KBM-7 (cell line): ENCODE results near the gene BMP3.

Source experiments
- DNase-seq: peaks from one replicate; pipeline ENCODE4 v3.0.0-alpha.2; 2015
- in situ Hi-C: fragments of 300-500 bp; cut with MboI; formaldehyde crosslinking; loops from 2 replicates; pipeline ENCODE4 v1.14.3; 2020; ENCODE audit warnings: low sequenced_read_pairs, low pct_unique_long_range_greater_than_20kb, mixed read lengths

The BMP3 gene

GRCh38 chr4:81039351-81039972, 9.0 kb downstream of the BMP3 start:
- no peak for DNase-seq
- in situ Hi-C loops = loop anchor here (25.0 kb wide), 1 partner anchor 677 kb away; no protein-coding TSS in a partner anchor

GRCh38 chr4:81040012-81040659, 9.6 kb downstream of the BMP3 start:
- peak; percentile 55 for DNase-seq
- in situ Hi-C loops = loop anchor here (25.0 kb wide), 1 partner anchor 678 kb away; no protein-coding TSS in a partner anchor

GRCh38 chr4:81042578-81043365, 12.3 kb downstream of the BMP3 start:
- in situ Hi-C loops = loop anchor here (25.0 kb wide), 1 partner anchor 680 kb away; no protein-coding TSS in a partner anchor
- no peak for DNase-seq

DNA sequence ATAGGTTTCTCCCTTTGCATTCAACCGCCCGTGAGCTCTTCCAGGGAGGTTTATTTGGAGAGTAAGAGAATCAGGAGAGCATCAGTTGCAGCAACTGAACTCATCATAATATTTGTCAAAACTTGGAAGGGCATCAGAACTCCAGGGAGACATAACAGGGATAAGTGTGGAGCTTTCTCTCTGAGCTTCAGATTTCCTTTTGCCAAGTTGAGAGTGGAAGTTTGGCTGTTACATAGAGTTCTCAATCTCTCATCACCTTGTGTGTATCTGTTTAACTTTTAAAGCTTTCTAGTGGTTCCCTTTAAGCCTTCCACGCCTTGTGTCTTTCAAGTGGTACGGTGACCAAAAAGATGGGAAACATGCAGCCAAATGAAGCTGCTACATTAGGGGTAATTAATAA, 18.8 kb downstream of the BMP3 start:
- DNase-seq = no peak
- in situ Hi-C loops = loop anchor here (25.0 kb wide), 1 partner anchor 687 kb away; no protein-coding TSS in a partner anchor

GRCh38 chr4:81049907-81050306, 19.4 kb downstream of the BMP3 start:
- in situ Hi-C loops = loop anchor here (25.0 kb wide), 1 partner anchor 688 kb away; no protein-coding TSS in a partner anchor
- DNase-seq = no peak

GRCh38 chr4:81052119-81053068, 21.9 kb downstream of the BMP3 start:
- DNase-seq = peak; percentile 60
- in situ Hi-C loops = no loop called here

GRCh38 chr4:81058621-81059020, 28.1 kb downstream of the BMP3 start:
- in situ Hi-C loops = no loop called here
- DNase-seq = no peak

DNA sequence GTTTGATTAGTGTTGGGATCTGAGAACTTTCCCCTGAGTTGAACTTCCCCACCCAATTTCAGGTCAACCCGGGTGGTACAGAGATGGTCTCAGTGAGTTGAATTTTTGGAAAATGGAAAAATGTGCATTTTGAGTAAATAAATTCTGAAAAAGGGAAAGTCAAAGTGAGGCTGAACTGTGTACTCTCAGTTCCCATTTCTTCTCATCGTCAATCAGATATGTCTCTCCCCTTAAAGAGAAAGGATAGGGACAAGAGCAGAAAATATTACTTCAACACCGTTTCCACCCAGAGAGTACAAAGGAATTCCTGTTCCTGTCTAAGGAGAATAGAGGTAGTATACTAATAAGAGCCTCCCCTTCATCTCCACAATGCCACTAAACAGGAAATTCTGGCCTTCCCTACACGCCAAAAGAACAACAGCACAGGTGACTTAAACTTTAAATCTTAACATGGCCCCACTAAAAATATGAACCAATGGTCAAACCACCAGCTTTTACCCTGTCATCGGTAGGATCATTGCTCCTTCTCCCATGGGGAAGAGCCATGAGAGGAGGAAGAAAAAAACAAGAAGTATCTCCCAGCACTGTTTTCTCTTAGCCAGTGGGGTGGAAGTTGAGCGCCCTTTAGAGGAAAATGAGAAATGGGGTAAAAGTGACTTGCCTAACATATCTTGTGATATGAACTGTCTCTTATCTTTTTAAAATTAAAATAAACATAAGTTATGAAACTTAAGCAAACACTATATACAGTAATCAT, 30.3 kb downstream of the BMP3 start:
- in situ Hi-C loops = no loop called here
- no peak for DNase-seq

DNA sequence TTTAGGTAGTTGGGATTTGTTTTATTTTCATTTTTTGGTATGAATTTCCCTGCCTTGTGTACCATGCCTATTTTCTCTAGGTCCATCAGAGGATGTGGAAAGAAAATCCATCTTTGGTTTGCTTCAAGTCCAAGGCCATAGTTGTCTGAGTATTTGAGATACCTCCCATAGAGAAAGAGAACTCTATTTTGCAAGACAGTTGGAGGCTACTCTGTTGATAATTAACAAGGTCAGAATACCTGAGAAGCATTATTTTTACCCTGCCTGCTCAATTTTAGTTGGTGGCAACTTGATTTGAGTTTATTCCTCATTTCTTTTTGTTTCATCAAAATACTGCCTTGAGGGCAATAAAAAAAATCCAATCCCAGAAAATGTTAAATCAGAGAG, 30.8 kb downstream of the BMP3 start:
- DNase-seq = no peak
- in situ Hi-C loops = no loop called here

DNA sequence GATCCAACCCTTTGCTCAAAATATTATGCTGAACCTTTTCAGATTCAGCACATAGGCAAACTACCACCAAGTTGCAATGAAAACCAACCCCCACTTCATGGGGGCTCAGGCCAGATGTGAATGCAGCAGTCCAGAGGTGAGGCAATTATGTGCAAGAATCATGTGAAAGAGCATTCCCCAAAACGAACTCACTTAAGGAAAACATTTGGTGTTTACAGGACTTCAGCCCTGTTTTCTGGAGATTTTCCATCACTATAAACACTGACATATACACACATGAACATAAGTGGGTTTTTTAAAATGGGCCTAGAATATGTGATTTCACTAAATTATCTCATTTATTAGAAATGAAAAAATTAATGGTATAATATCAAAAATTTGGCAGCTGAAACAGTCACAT, 31.5 kb downstream of the BMP3 start:
- in situ Hi-C loops = no loop called here
- DNase-seq = no peak

DNA sequence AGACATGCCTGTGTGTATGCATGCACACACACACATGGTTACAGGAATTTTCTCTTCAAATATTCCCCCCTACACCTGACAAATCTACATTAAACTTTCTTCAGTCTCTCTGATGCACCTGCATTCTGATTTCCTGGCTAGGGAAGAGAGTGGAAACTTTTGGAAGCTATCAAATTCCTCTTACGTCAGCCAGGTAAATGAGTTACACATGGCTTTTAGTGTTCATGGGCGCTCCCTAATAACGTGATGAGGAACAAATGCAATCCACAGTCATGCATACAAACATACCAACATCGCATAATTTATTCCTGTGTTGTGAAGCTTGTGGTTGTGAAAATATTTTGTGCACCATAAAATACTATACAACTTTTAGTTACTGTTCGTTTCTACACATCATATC, 34.9 kb downstream of the BMP3 start:
- no peak for DNase-seq
- in situ Hi-C loops = no loop called here

DNA sequence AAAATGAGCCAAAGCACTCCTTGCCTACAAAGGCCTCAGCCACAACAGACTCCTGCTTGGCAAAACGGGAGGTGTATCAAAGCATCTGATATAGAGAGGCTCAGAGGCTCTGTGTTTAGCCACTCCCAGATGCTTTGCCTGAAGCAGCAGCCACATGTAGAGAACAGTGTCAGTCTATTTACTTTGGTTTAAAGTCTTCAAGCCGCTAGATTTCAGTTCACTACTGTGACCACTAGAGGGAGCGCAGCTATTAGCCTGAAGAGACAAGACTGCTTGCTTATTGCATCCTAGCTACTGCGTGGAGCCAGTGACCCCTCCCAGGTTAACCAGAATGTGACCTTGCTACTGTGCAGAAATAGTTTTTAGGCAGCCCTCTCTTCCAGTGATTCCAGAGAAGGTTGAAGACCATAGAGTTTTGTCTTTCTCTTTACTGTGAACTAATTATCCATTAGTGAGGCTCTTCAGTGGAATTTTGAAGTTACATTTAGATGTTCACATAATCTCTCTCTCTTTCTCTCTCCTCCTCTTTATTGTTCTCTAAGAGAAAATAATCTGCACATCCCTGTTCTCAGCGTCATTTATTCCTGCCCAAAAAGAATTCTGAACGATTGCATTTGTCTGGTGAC, 39.3 kb downstream of the BMP3 start:
- in situ Hi-C loops = no loop called here

DNA sequence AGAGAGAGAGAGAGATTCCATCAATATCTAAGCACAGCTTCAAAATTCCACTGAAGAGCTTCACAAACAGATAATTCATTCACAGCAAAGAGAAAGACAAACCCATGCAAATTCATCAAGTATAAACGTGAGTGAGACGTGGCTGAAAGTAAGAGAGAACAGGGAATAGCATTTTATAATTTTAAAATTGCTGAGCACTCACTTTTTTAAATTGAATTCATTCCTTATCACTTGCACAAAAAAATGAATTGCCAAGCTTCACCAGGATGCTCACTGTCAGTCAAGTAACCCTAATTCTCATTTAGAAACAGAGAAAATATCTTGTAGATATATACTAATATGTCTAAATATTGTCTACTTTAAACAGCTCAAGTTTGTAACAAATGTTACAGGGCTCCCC, 40.5 kb downstream of the BMP3 start:
- no peak for DNase-seq
- in situ Hi-C loops = no loop called here

More for the DNA sequence above, 39.3 kb downstream of the BMP3 start:
- DNase-seq = peak; percentile 66

- in situ Hi-C loops = no loop called here
- DNase-seq = no peak
These were observed 50.6 kb downstream of the BMP3 start for GRCh38 chr4:81081156-81081555.

DNA sequence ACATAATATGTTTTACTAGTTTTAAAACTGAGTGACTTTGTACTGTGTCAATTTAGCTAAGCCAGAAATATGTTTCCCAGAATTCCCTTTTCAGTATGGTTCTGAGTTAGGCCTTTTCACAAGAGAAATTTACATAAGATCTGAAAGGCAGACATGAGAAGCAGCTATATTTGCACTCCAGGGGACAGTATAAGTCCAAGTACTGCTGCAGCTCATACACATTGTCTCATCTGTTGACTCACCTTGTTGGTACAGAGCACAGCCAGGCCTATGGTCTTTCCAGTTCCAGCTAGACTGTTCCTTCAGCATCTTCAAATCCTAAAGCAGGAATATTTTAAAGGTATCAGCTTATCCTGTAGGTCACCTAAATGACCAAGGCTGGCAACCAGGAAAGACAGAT, 53.5 kb downstream of the BMP3 start:
- DNase-seq = no peak
- in situ Hi-C loops = no loop called here

DNA sequence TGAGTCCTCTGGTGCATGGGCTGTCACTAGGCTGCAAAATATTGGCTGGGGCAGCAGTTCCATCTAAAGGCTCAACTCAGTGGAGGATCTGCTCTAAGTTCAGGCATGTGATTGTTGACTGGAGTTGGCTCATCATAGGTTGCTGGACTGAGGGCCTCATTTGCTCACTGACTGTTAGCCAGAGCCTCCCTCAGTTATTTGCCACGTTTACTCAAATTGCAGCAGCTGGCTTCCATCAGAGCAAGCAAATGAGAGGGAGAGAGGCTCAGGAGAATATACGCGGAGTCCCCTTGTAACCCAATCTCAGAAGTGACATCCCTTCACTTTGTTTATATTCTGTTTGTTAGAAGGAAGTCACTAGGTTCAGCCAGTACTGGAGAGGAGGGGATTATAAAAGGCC, 54.1 kb downstream of the BMP3 start:
- in situ Hi-C loops = no loop called here
- DNase-seq = no peak

DNA sequence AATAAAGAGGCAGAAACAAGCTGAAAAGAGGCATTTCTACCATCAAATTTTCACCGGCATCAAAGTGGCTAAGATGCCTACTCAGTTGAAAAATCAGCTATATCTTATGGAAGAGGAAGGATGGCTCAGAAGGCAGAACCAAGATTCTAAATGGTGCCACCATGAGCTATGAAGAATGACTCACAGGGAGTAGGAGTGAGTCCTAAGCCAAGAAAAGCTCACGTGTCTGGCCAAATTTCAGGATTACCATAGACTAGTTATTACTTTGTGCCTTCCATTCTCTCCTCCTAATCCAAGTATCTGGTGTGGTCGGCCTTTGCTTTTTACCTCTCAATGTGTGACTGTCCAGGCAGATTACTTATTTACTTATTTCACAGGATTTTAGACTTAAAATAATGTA, 54.8 kb downstream of the BMP3 start:
- in situ Hi-C loops = no loop called here
- no peak for DNase-seq

GRCh38 chr4:81085979-81086378, 55.5 kb downstream of the BMP3 start:
- in situ Hi-C loops = no loop called here

More at GRCh38 chr4:81085979-81086378, 55.5 kb downstream of the BMP3 start:
- DNase-seq = no peak
